Prostate gland (tissue), 2 donors: ENCODE results near the gene UBR3. TPM values are rescaled to one million over a fixed set of nuclear protein-coding genes. Genes with fewer than 3 reads are reported as not detected.

ENCODE experiments used
- DNase-seq: peaks from one replicate; pipeline ENCODE4 v3.0.0-alpha.2; 2019; ENCODE audit warnings: low spot score
- H3K27ac ChIP-seq, 2 donors: fragments of 200-600 bp; sonication (generic); 2 replicates each; pipeline ENCODE4 v1.5.1; 2017 to 2019
- H3K27me3 ChIP-seq: fragments of 200-600 bp; sonication (generic); replicated peaks from 2 replicates; pipeline ENCODE4 v1.5.1; 2019; ENCODE audit not compliant: insufficient read depth
- H3K36me3 ChIP-seq, 2 donors: fragments of 200-600 bp; sonication (generic); 1 replicate in 1 of 2; 2 replicates in 1 of 2; pipeline versions ENCODE4 v1.5.1 to v1.8.1; 2017 to 2019
- H3K4me1 ChIP-seq: fragments of 200-600 bp; sonication (generic); replicated peaks from 2 replicates; pipeline ENCODE4 v1.5.1; 2019
- H3K4me3 ChIP-seq, 2 donors: fragments of 200-600 bp; sonication (generic); 2 replicates each; pipeline ENCODE4 v1.5.1; 2017 to 2019
- H3K9me3 ChIP-seq: fragments of 200-600 bp; sonication (generic); 2 replicates; pipeline ENCODE4 v1.5.1; 2017
- POLR2A ChIP-seq: fragments of 450-650 bp; IDR thresholded peaks from one replicate; pipeline ENCODE4 v1.6.1; 2016; ENCODE audit warnings: antibody characterized with exemption, mild to moderate bottlenecking
- POLR2AphosphoS5 ChIP-seq: sonication (generic); formaldehyde crosslinking; IDR thresholded peaks from one replicate; pipeline ENCODE4 v1.6.1; 2017; ENCODE audit warnings: antibody characterized with exemption
- WGBS: methylation state at CpG from one replicate; pipeline ENCODE4 v1.1.5; 2018; 5-methylcytosine and 5-hydroxymethylcytosine counted together
- intact Hi-C: fragments of 100-400 bp; cut with DNase I; formaldehyde crosslinking; loops from one replicate; pipeline ENCODE4 v1.14.2; 2022
- total RNA-seq, 2 donors: library from RNA; depleted of rRNA; stranded (reverse); fragments of >200 nt; gene quantifications; one replicate each; pipeline ENCODE4 v1.1.0, GENCODE V29; 2016
- TF ChIP-seq, protein P1 (sequence below), 4 experiments: fragments of 200-600 bp in 2 of 4; fragments of 450-650 bp in 2 of 4; sonication (generic) in 2 of 4; IDR thresholded peaks; 1 replicate in 3 of 4; 2 replicates in 1 of 4; pipeline ENCODE4 v1.5.1; 2016 to 2019; ENCODE audit warnings: antibody characterized with exemption in 4 of 4, mild to moderate bottlenecking in 2 of 4, moderate library complexity in 2 of 4

Gene UBR3
- total RNA-seq, 2 donors from 2014 or later = 41.1 to 89.9 TPM

DNA sequence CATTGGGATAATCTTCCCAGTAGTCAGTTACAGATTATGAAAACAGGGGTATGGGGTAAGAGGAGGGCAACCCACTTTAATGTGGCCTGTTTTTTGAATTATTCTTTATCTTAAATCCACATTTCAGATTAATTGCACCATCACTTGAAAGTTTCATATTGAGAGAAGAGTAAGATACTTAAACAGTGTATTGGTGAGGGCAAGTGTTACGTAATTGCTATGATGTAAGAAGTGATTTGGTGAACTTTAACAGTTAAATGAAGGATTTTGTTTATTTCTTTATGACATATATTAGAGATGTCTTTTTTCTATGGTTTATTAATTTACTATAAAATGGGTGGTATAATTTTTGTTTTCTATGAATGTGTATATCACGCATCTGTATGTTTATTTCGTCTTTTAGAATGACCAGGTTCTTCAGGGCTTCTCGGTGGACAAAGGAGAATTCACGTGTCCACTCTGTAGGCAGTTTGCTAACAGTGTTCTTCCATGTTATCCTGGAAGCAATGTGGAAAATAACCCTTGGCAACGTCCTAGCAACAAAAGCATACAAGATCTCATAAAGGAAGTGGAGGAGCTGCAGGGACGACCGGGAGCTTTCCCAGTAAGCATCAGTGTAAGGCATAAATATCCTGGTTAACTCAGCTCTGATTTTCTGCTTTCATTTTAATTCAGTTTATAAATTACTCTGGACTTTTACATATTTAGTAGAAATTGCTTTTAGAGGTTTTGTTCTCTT, 179.5 kb downstream of the UBR3 start:
- DNase-seq = no peak
- Histone ChIP-seq H3K27me3 (no peaks in the 10 kb centered on the region), H3K27ac (no peak overlapping the region), H3K4me3 (no peak overlapping the region), H3K4me1 (no peaks in the 10 kb centered on the region), H3K9me3 (no peaks in the 10 kb centered on the region), H3K36me3 (no peaks in the 10 kb centered on the region)
- TF ChIP-seq POLR2AphosphoS5 = no peak
- TF ChIP-seq POLR2A = no peak
- TF ChIP-seq, protein P1, sequence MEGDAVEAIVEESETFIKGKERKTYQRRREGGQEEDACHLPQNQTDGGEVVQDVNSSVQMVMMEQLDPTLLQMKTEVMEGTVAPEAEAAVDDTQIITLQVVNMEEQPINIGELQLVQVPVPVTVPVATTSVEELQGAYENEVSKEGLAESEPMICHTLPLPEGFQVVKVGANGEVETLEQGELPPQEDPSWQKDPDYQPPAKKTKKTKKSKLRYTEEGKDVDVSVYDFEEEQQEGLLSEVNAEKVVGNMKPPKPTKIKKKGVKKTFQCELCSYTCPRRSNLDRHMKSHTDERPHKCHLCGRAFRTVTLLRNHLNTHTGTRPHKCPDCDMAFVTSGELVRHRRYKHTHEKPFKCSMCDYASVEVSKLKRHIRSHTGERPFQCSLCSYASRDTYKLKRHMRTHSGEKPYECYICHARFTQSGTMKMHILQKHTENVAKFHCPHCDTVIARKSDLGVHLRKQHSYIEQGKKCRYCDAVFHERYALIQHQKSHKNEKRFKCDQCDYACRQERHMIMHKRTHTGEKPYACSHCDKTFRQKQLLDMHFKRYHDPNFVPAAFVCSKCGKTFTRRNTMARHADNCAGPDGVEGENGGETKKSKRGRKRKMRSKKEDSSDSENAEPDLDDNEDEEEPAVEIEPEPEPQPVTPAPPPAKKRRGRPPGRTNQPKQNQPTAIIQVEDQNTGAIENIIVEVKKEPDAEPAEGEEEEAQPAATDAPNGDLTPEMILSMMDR (IDR thresholded peaks at IDR 0.05) = no peak
- 84% methylated on average over 8 of the region's 8 CpGs for WGBS
- intact Hi-C loops = no loop called here

DNA sequence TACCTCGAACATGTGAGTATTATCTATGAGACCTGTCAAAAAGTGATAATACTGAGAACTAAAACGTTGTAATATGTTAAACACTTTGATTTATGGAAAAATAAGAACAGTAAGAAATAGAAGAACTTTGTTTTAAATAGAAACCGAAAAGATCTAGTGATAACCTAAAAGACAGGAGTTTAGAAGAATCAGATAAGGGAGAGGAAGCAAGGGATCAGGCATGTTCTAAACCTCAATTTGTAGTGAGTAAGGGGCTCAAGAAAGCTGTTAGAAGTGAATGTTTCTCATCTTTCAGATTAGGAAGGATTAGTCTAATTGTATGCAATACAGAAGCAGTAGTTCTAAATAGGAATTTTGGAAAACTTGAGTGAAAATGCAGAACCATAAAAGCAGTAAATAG, 182.0 kb downstream of the UBR3 start:
- TF ChIP-seq, protein P1 (IDR thresholded peaks at IDR 0.05) = no peak
- TF ChIP-seq POLR2AphosphoS5 (no peak), POLR2A (no peak)
- DNase-seq = no peak
- no peaks in the 10 kb centered on the region for H3K4me1 ChIP-seq
- intact Hi-C loops = no loop called here
- no peak overlapping the region for H3K27ac ChIP-seq
- H3K27me3 ChIP-seq = no peaks in the 10 kb centered on the region
- 58% methylated on average over 3 of the region's 3 CpGs for WGBS
- H3K9me3 ChIP-seq = no peaks in the 10 kb centered on the region
- H3K4me3 ChIP-seq = no peak overlapping the region
- H3K36me3 ChIP-seq = no peaks in the 10 kb centered on the region

DNA sequence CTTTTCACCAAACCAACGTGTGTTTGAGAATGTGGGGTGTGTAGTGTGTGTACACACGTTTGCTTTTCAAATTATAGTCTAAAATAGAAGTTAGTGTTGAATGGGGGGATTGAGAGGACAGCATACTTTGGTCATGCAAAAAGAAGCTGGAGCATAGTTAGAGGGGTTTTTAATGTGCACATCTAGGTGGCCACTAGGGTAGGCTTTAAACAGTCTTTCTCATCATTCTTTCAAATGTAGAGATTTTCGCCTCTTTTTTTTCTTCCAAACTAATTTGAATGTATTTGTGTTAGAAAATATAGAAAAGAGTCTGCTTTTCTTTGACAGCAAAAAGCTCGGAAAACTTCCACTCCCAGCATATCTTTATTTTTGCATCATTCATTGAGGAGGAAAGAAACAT, 185.5 kb downstream of the UBR3 start:
- no peak overlapping the region for H3K4me3 ChIP-seq
- H3K27ac ChIP-seq = no peak overlapping the region
- H3K36me3 ChIP-seq = no peaks in the 10 kb centered on the region
- 89% methylated on average over 4 of the region's 4 CpGs for WGBS
- TF ChIP-seq, protein P1 (IDR thresholded peaks at IDR 0.05) = no peak
- TF ChIP-seq POLR2A (no peak), POLR2AphosphoS5 (no peak)
- DNase-seq = no peak
- H3K27me3 ChIP-seq = no peaks in the 10 kb centered on the region
- intact Hi-C loops = no loop called here
- H3K9me3 ChIP-seq = no peaks in the 10 kb centered on the region
- H3K4me1 ChIP-seq = no peaks in the 10 kb centered on the region

DNA sequence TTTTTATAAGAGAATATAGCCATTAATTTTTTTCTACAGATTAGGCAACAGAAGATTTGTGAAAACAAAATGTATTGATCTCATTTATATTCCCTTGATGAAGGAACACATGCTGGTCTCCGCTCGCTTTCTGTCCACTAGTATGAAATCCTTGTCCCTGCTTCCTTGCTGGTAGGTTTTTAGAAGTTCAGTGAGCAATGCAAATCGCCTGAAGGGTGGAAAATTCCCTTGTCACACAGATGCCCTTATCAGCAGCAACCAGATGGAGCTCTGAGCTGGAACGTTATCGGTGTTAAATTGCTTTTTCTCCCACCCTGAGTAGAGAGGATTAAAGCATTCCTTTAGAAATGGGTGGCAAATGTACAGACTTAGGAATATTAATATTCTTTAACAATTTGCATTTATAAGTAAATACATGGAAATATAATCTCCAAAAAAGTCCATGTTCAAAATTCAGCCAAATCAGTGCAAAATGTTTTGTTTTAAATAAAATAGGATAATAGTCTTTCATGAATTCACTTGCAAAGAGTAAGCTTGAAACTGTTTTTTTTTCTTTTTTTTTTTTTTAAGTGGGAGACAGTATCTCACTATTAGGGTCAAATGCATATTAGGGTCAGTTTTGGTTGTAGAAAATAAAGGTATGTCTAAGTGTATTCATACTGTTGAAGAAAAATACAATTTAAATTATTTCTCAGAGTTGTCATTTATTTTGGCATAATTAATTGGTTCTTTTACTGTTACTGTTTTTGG, 186.7 kb downstream of the UBR3 start:
- Histone ChIP-seq H3K36me3 (no peaks in the 10 kb centered on the region), H3K9me3 (no peaks in the 10 kb centered on the region), H3K4me3 (no peak overlapping the region), H3K27ac (no peak overlapping the region), H3K27me3 (no peaks in the 10 kb centered on the region), H3K4me1 (no peaks in the 10 kb centered on the region)
- TF ChIP-seq POLR2AphosphoS5 (no peak), POLR2A (no peak)
- TF ChIP-seq, protein P1 (IDR thresholded peaks at IDR 0.05) = no peak
- 74% methylated on average over 5 of the region's 5 CpGs for WGBS
- DNase-seq = no peak
- intact Hi-C loops = no loop called here
